Measurements from ENCODE around the gene ELOVL6.

ELOVL6 gene

DNA sequence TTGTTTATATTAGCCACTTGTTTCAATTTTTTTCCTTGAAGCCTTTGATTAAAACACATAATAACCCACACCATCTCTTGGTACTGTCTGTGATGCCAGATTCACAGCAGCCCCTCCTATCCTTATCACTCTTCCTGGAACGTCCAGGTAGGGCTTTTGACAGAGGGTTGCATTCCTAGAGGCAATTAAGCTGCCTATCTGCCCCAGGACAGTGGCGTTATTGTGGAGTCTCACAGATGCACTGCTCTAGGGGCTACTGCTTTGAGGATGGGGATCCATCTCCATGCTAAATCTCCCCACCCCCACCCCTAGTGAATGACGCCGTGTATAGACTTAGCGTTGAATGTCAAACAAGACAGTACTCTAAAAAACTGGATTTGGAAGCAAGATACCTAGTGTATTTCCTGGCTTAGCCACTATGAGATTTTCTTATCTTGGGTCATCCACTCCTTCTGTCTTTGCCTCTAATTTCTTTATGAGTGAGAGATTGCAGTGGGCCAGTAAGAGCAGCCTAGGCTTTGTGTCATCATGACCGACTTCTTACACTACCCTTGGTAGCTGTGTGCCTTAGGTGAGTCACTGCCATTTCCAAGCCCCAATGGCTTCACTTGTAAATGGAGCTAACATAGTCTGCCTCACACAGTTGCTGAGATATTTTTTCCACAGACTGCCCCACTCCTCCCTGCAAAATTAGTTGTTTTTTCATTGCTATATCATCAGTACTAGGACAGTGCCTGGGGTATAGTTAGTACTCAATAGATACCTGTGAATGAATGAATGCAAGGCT, 194.8 kb downstream of the ELOVL6 start:
- Mint-ChIP-seq H3K4me3 (no peak overlapping the region), H3K4me1 (ENCODE audit: low read depth in 2 of 2) (no peaks in the 10 kb centered on the region), H3K27ac (no peak overlapping the region), H3K36me3 (ENCODE audit: insufficient read depth) (no peaks in the 10 kb centered on the region), H3K27me3 (peaks cover 0 to 6% of the 10 kb centered on the region in 2 donors), H3K9me3 (no peaks in the 10 kb centered on the region)
- no peak for DNase-seq
- no peak for ATAC-seq (replicated peaks)

GRCh38 chr4:110002326-110002725, 196.1 kb downstream of the ELOVL6 start:
- peaks cover 0 to 6% of the 10 kb centered on the region in 2 donors for H3K27me3 Mint-ChIP-seq
- H3K9me3 Mint-ChIP-seq, result no peaks in the 10 kb centered on the region
- no peaks in the 10 kb centered on the region for H3K4me1 Mint-ChIP-seq (ENCODE audit: low read depth in 2 of 2)
- no peak overlapping the region for H3K4me3 Mint-ChIP-seq
- ATAC-seq (replicated peaks), result no peak
- no peaks in the 10 kb centered on the region for H3K36me3 Mint-ChIP-seq (ENCODE audit: insufficient read depth)
- peak overlapping the region in 1 of 2 donors; percentile 7 for H3K27ac Mint-ChIP-seq
- DNase-seq, result no peak

- no peaks in the 10 kb centered on the region for H3K9me3 Mint-ChIP-seq
- H3K4me3 Mint-ChIP-seq, result no peak overlapping the region
- ATAC-seq (replicated peaks), result no peak
- no peaks in the 10 kb centered on the region for H3K4me1 Mint-ChIP-seq (ENCODE audit: low read depth in 2 of 2)
- no peak overlapping the region for H3K27ac Mint-ChIP-seq
- H3K36me3 Mint-ChIP-seq (ENCODE audit: insufficient read depth), result no peaks in the 10 kb centered on the region
- no peak for DNase-seq
- H3K27me3 Mint-ChIP-seq, result peaks cover 10 to 12% of the 10 kb centered on the region in 2 donors
Observed at GRCh38 chr4:109999585-109999912, 198.9 kb downstream of the ELOVL6 start.

DNA sequence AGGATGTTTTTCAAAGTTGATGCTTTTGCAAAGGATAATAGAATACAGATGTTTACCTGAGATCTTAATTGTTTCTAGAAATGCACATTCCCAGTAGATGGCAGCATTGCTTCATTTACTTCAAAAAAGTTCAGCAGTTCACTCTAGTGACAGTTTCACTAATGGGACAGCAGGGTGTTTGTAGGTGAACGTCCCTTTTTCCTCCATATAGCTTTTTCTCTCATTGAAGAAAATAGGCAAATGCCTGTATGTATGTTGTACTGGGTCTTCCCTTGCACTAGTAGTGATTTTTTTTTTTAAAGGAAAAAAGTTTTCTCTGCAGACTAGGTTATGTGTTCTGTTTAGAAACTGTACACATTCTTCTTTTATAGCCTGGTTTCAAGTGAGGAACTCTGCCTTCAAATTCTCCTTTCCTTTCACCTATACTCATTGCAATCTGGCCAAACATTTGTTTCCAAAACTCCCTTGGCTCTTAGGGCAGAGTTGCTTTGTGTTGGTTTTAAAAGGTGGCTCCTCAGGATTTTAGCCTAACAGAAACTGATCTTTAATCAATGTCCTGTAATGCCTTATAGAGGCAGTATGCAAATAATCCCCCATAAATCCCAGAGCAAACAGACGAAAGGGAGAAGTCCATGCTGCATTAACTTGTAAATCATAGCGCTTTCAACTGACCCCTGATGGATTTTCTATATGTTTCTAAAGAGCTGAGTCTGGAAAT, 199.4 kb downstream of the ELOVL6 start:
- DNase-seq (peak; percentile 54 to 58 (median 56)), ATAC-seq (replicated peaks) (peak; percentile 87)
- no peaks in the 10 kb centered on the region for H3K9me3 Mint-ChIP-seq
- no peaks in the 10 kb centered on the region for H3K4me1 Mint-ChIP-seq (ENCODE audit: low read depth in 2 of 2)
- peaks cover 11 to 12% of the 10 kb centered on the region in 2 donors for H3K27me3 Mint-ChIP-seq
- no peak overlapping the region for H3K27ac Mint-ChIP-seq
- H3K4me3 Mint-ChIP-seq, result no peak overlapping the region
- no peaks in the 10 kb centered on the region for H3K36me3 Mint-ChIP-seq (ENCODE audit: insufficient read depth)

DNA sequence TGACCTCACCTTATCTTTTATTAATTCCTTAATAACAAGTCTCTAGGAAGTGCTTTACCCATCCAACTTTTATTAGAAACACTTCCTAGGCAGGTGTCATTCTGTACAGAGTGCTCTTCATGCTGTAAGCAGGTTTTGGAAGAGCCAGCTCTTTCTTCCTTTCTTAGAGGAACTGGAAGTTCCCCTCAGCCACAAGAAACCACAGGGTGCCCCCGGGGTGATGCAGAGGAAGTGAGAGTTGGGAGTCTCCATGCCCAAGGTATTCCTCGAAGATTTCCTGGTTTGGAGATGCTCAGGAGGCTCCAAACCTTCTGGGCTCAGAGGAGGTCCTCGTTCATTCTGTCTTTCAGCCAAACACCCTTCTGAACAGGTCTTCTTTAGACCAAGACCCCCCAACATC, 201.9 kb downstream of the ELOVL6 start:
- Mint-ChIP-seq H3K27me3 (peaks cover 11 to 12% of the 10 kb centered on the region in 2 donors), H3K4me3 (no peak overlapping the region), H3K27ac (no peak overlapping the region), H3K36me3 (ENCODE audit: insufficient read depth) (no peaks in the 10 kb centered on the region), H3K9me3 (no peaks in the 10 kb centered on the region), H3K4me1 (ENCODE audit: low read depth in 2 of 2) (no peaks in the 10 kb centered on the region)
- no peak for DNase-seq
- no peak for ATAC-seq (replicated peaks)

Measured in effector memory CD8-positive, alpha-beta T cell (primary cell).